Adipocyte (in vitro differentiated cells): Measurements from ENCODE around the gene MYNN.
"Not testable (repeated sequence)": the region's sequence is repeated elsewhere in the genome, so short reads cannot be mapped to it uniquely, and the experiment has no call there.

Experiments used
- DNase-seq: peaks from one replicate; pipeline ENCODE4 v3.0.0-alpha.2; 2015; ENCODE audit warnings: low read depth
- H3K27me3 ChIP-seq: replicated peaks from 2 replicates; pipeline ENCODE4 v1.7.0; 2013; ENCODE audit warnings: mild to moderate bottlenecking, low read length, moderate library complexity; ENCODE audit not compliant: control insufficient read depth, insufficient read depth
- H3K36me3 ChIP-seq: 2 replicates; pipeline ENCODE4 v1.7.0; 2013; ENCODE audit warnings: low read length, mild to moderate bottlenecking, moderate library complexity; ENCODE audit not compliant: control insufficient read depth, insufficient read depth, severe bottlenecking
- H3K4me1 ChIP-seq: 2 replicates; pipeline ENCODE4 v1.7.0; 2013; ENCODE audit warnings: mild to moderate bottlenecking, low read length, moderate library complexity; ENCODE audit not compliant: control insufficient read depth, insufficient read depth
- H3K4me3 ChIP-seq: 2 replicates; pipeline ENCODE4 v1.7.0; 2013; ENCODE audit warnings: mild to moderate bottlenecking, low read length, moderate library complexity
- H3K9ac ChIP-seq: 2 replicates; pipeline ENCODE4 v1.7.0; 2013; ENCODE audit warnings: mild to moderate bottlenecking, low read length, moderate library complexity
- H3K9me3 ChIP-seq: 2 replicates; pipeline ENCODE4 v1.7.0; 2013; ENCODE audit warnings: mild to moderate bottlenecking, low read length, moderate library complexity; ENCODE audit not compliant: control insufficient read depth

MYNN gene

DNA sequence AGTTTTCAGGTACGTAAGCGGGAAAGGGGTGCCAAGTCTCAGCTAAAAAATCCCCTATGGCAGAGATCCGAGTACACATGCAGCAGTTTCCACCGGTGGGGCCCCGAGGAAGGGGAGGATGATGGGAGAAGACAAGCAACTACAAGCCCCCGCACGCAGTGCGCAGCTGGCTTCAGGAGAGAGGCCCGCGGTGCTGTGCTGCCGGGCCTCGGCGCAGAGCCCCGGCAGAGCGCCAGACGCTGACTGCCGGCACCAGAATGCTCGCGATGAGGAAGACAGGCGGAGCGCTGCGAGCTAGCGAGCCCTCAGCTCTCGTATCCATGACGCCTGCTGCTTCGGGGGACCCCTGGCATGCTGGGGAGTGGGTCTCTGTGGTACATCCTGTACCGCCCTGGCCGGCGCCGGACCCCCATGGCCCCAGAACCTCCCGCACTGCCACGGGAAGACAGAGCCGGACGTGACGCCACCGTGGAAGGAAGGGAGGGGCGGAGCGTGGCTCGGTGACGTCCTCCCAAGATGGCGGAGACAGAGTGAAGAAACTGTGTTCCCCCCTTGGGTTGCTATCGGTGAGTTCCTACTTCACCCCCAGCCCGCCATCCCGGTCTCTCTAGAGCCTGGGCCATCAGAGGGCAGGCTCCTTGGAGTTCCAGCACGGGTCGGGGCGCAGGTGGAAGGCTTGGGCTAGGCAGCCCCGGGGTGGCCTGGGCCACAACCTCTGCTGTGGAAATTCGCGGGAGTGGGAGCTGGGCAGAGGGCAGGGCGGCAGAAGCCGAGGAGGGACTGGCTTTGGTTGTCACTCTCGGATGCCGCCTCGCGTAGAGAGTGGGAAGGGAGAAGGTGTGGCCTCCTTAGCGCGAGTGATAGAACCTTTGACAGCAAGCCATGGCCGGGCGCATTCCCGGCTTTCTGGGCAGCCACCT lies at the start of gene MYNN:
Gene MYNN, plus strand, starts transcription at position 500 of the 920 bp plus-strand sequence. CDS start 900 bp downstream, outside the sequence.
- DNase-seq = peak; percentile 96
- Histone ChIP-seq H3K36me3 (peaks cover 36% of the 10 kb centered on the region), H3K9me3 (no peaks in the 10 kb centered on the region), H3K27me3 (no peaks in the 10 kb centered on the region), H3K4me1 (peaks cover 19% of the 10 kb centered on the region), H3K4me3 (peak within 1 kb of the TSS; percentile 90), H3K9ac (peak within 1 kb of the TSS; percentile 96)

DNA sequence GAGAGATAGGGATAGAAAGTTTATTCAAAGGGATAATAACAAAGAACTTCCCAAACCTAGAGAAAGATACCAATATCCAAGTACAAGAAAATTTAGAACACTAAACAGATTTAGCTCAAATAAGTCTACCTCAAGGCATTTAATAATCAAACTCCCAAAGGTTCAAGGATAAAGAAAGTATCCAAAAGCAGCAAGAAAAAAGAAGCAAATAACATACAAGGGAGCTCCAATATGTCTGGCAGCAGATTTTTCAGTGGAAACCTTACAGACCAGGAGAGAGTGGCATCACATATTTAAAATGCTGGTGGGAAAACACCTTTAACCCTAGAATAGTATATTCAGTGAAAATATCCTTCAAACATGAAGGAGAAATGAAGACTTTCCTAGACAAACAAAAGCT lies 41.3 kb upstream of the MYNN start:
- not testable (repeated sequence) for H3K4me1 ChIP-seq, DNase-seq, H3K9ac ChIP-seq, H3K36me3 ChIP-seq, H3K27me3 ChIP-seq, H3K4me3 ChIP-seq
- peaks cover 35% of the 10 kb centered on the region for H3K9me3 ChIP-seq

DNA sequence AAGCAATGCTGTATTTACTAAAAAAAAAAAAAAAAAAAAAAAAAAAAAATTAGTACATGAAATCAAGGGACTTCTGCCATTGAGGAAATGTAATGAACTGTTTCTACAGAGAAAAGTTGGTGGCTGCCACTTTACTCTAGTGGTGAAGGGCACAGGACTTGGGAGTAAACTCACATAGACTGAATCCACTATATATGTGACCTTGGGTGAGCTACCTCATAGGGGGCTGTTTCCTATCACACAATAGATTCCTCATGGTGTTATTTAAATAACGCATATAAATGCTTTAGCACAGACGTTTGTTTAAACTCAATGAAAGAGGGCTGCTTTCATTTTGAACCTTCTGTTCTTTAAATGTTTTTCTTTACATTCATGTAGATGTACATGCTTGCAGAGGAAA lies 34.1 kb upstream of the MYNN start:
- Histone ChIP-seq H3K9ac (no peak overlapping the region), H3K4me3 (no peak overlapping the region), H3K4me1 (no peaks in the 10 kb centered on the region), H3K9me3 (peaks cover 12% of the 10 kb centered on the region), H3K27me3 (no peaks in the 10 kb centered on the region), H3K36me3 (no peaks in the 10 kb centered on the region)
- no peak for DNase-seq

DNA sequence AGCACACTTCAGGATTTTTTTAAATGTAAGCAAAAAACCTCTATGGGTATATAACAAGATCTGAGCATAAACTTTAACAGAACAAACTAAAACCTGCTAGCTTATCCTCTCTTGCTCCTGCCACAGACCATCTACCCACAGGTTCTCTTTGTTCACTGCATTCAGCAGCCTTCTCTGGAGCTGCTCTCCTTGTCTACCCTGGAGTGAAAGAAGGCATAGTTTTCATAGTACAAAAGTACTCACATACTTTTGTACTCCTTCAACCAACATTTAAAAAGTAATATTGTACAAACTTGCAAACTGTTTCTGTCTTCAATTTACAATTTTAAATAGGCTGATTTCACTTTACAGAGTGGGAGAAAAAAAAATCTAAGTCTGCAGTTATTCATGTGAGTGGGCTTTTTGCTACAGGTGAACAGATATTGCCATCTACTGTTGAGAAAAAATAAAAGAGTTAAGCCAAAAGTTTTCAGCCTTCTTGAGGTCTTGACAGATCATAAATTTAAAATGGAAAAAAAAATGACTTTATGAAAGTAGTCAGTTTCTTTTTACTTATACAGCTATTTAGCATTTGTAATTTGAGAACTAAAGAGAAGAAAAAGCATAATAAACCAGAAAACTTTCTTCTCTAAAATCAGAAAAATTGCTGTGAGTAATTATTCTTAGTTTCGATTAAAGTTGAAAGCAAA lies 28.7 kb upstream of the MYNN start:
- Histone ChIP-seq H3K4me3 (no peak overlapping the region), H3K9ac (no peak overlapping the region), H3K4me1 (peaks cover 6% of the 10 kb centered on the region), H3K9me3 (no peaks in the 10 kb centered on the region), H3K27me3 (peaks cover 23% of the 10 kb centered on the region), H3K36me3 (no peaks in the 10 kb centered on the region)
- peak; percentile 67 for DNase-seq

DNA sequence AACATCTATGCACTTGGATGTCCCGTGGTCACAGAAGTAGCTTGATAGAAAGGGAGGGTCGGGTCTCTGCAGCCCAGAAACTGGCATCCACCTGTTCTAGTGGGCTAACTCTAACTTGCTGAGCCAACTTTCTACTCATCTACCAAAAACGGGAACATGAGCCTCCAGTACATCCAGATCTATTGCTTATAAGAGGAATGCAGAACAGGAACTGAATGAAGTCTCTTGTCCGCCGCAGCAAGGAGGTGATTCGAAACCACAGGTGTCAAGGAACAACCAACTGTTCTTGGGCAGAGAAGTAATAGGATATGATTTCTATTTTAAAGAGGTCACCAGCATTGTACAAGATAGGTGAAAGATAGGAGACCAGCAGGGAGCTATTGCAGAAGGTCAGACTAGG lies 26.3 kb upstream of the MYNN start:
- DNase-seq = no peak
- no peaks in the 10 kb centered on the region for H3K9me3 ChIP-seq
- H3K9ac ChIP-seq = no peak overlapping the region
- H3K4me1 ChIP-seq = peaks cover 6% of the 10 kb centered on the region
- peaks cover 28% of the 10 kb centered on the region for H3K27me3 ChIP-seq
- no peaks in the 10 kb centered on the region for H3K36me3 ChIP-seq
- no peak overlapping the region for H3K4me3 ChIP-seq

DNA sequence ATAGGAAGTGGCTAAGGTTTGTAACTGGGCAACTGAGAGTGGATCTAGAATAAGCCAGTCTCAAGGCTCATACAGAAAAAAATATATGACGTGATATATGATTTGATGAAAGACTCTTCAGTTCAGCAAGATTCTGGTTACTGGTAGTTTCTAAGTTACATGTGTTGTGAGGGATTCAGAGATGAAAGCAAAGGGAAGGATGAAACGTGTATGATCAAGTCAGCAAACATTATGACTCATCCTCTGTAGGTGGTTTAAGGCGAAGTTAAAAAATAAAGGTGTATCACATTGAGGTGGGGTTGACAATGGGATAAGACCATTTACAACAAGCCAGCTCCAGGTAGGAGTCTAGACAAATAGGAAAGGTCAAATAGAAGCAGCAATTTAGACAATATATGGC lies 24.5 kb upstream of the MYNN start:
- no peak for DNase-seq
- Histone ChIP-seq H3K4me1 (peaks cover 6% of the 10 kb centered on the region), H3K4me3 (no peak overlapping the region), H3K9ac (no peak overlapping the region), H3K9me3 (no peaks in the 10 kb centered on the region), H3K36me3 (no peaks in the 10 kb centered on the region), H3K27me3 (peaks cover 29% of the 10 kb centered on the region)

DNA sequence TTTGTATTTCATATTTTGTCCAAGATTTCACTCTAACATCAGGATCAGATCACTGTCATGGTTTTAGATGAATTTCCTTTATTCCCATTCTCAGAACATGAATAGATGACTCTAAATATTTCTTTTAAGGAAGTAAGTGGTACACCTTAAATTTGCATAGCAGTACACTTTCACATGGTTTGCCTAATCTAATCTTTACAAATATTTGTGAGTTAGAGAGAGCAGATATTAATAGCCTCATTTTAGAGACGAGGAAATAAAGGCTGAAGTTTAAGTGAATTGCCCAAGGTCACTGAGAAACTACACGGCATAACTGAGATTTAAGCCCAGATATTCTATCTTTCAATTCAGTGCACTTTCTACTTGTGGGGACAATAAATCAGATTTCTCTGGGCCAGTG lies 22.5 kb upstream of the MYNN start:
- H3K9me3 ChIP-seq = no peaks in the 10 kb centered on the region
- H3K4me1 ChIP-seq = no peaks in the 10 kb centered on the region
- H3K36me3 ChIP-seq = no peaks in the 10 kb centered on the region
- H3K27me3 ChIP-seq = peaks cover 32% of the 10 kb centered on the region
- no peak overlapping the region for H3K9ac ChIP-seq
- DNase-seq = no peak
- H3K4me3 ChIP-seq = no peak overlapping the region

DNA sequence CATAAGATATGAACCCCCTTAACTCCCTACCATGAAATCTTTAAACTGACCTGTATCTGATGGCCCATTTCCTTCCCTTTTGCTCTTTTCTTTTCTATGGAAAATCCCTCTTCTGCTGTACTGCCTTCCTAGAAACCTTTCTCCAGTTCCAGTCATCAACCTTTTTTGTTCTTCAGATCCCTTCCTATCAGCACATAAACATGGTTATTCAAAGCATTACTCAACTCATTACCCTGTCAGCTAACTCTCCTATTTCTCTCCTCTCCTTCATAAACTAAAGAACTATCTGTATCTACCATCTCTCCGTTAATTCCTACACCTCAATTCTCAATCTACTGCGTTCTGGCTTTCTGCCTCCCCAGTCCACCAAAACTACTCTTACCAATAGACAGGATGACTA lies 21.3 kb upstream of the MYNN start:
- no peaks in the 10 kb centered on the region for H3K4me1 ChIP-seq
- H3K27me3 ChIP-seq = peaks cover 24% of the 10 kb centered on the region
- no peaks in the 10 kb centered on the region for H3K9me3 ChIP-seq
- no peak for DNase-seq
- H3K4me3 ChIP-seq = no peak overlapping the region
- no peaks in the 10 kb centered on the region for H3K36me3 ChIP-seq
- no peak overlapping the region for H3K9ac ChIP-seq

DNA sequence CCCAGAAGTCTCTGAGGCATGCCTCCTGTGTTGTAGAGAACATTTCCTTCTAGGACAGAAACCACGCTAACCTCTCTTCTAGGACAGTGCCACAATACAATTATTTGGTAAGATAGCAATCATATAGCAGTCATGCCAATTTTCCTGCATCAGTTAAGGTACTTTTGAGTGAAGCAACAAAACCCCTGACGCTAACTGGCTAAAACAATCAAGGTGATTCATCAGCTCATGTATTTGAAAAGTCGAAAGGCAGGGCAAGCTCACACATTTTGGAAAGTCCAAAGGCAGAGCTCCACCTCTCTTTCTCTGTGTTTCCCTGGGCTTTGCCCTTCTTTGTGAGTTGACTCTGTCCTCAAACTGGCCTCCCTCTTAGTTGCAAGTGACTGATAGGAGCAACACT lies 18.5 kb upstream of the MYNN start:
- Histone ChIP-seq H3K36me3 (no peaks in the 10 kb centered on the region), H3K4me3 (no peak overlapping the region), H3K27me3 (peaks cover 8% of the 10 kb centered on the region), H3K9ac (no peak overlapping the region), H3K9me3 (peaks cover 1% of the 10 kb centered on the region), H3K4me1 (peaks cover 2% of the 10 kb centered on the region)
- no peak for DNase-seq

DNA sequence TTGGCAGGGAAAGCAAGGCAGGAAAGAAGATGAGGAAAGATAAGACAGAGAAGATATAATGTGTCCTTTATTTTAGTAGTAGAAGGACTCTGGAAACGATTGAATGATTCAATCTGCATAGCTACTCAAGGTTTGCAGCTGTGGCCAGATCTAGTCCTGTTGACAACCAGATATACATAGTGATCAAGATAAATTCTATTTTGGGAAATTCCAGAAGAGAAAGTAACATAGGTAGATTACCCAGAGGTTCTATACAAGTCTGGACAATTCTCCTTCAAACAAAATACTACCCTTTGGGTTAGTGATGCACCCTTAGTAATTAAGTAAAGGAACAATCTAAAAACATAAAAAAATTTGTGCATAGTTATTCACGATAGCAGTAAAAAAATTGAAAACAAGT lies 17.7 kb upstream of the MYNN start:
- H3K9ac ChIP-seq = no peak overlapping the region
- peaks cover 8% of the 10 kb centered on the region for H3K9me3 ChIP-seq
- no peak overlapping the region for H3K4me3 ChIP-seq
- H3K4me1 ChIP-seq = peaks cover 8% of the 10 kb centered on the region
- no peaks in the 10 kb centered on the region for H3K36me3 ChIP-seq
- H3K27me3 ChIP-seq = peaks cover 3% of the 10 kb centered on the region
- no peak for DNase-seq

DNA sequence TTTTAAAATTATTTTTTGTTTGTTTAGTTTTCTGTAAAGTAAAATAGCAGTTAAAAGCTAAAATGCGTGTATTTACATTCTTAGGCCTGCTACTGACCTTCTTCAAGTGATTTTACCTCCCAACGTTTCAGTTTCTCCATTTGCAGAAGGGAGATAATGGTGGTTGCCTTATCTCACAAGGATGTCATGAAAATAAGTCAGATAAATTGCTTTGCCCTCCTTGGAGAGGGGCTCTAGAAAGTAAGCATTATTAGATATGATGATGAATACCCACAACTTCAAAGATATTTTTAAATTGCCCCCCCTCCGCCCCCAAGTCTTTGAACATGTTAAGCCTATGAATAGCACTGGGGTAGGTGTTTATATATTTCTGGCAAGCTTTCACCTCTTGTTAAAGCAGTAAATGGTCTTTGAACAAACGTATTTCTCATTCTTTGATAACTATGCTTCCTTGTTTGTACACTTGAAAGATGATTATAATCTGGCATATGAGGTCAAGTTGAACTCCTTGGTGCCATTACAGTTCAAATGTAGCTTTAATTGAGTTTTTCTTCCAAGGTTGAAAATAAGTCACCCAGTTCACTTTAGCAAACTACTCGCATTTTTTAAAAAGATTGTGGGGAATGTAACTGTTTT lies 14.7 kb upstream of the MYNN start:
- H3K9me3 ChIP-seq = peaks cover 8% of the 10 kb centered on the region
- peaks cover 3% of the 10 kb centered on the region for H3K27me3 ChIP-seq
- H3K4me1 ChIP-seq = peaks cover 25% of the 10 kb centered on the region
- H3K4me3 ChIP-seq = no peak overlapping the region
- no peaks in the 10 kb centered on the region for H3K36me3 ChIP-seq
- no peak for DNase-seq
- H3K9ac ChIP-seq = no peak overlapping the region
